Activated naive CD4-positive, alpha-beta T cell treated with Interleukin-2 at 50 U/mL for 16 hours (primary cell): ENCODE measurements around the gene ATP8B3.

Source experiments
- DNase-seq: peaks from one replicate; pipeline ENCODE4 v3.0.0-alpha.2; 2020

The ATP8B3 gene

DNA sequence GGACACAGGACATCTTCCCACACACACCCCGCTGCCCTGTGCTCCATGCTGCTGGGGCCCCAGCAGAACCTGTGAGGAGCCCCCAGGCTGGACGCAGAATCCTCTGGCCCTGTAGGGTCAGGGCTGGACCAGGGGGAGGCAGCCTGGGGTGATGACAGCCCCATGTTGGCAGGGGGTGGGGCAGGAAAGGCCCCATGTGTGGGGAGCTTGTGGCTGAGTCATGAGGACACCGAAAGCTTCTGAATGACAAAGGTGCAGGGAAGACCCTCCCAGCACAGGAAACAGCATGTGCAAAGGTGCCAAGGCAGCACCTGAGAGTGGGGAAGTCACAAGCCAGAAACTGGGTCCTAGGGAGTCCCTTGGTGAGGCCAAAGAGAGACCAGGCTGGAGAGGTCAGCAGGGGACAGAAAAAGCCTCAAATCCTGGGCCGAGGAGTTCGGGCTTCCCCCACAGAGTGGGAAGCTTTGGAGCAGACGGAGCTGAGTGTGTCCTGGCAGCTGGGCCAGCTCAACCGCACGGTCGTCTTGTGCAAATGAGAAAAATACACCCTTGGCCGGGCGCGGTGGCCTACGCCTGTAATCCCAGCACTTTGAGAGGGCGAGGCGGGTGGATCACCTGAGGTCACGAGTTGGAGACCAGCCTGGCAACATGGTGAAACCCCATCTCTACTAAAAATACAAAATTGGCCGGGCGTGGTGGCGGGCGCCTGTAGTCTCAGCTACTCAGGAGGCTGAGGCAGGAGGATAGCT is 17.5 kb downstream of the ATP8B3 start:
- no peak for DNase-seq

DNA sequence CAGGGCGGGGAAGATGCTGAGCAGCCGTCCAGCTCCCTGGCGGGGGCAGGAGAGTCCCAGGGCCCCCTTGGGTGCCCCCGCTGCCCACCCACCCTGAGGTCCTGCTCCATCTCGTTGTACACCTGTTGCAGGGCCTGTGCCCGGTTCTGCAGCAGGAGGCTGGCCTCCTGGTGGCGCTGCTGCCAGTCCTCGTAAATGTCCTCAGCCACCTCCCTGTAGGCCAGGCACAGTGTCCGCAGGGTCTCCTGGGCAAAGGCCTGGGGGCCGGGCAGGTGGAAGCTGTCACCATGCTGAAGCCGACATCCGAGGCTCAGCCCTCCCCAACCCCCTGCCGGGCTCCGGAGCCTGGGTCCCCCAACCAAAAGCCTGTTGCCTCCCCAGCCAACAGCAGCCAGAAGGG is 20.2 kb downstream of the ATP8B3 start:
- DNase-seq, result no peak

DNA sequence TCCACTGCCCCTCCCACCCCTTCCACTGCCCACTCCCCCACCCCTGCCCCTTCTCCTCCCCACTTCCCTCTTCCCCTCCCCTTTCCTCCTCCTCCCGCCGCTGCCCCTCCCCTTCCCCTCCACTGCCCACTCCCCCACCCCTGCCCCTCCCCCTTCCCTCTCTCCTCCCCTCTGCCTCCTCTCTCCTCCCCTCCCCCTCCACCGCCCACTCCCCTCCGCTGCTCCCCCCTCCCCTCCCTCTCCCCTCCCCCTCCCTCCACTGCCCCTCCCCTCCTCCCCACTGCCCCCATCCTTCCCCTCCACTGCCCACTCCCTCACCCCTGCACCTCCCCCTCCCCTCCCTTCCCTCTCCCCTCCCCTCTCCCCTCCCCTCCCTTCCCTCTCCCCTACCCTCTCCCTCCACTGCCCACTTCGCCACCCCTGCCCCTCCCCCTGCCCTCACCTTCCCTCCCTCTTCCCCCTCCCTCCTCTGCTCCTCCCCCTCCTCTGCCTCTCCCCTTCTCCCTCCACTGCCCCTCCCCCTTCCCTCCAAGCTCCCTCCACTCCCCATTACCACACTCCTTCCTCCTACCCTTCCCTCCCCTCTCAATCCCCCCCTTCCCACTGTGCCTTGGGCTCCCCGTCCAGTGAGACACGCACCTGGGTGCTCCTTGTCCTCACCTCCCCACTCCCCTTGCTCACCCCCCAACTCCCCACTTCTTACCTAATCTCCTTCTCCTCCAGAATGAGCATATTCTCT is 21.9 kb downstream of the ATP8B3 start:
- no peak for DNase-seq

DNA sequence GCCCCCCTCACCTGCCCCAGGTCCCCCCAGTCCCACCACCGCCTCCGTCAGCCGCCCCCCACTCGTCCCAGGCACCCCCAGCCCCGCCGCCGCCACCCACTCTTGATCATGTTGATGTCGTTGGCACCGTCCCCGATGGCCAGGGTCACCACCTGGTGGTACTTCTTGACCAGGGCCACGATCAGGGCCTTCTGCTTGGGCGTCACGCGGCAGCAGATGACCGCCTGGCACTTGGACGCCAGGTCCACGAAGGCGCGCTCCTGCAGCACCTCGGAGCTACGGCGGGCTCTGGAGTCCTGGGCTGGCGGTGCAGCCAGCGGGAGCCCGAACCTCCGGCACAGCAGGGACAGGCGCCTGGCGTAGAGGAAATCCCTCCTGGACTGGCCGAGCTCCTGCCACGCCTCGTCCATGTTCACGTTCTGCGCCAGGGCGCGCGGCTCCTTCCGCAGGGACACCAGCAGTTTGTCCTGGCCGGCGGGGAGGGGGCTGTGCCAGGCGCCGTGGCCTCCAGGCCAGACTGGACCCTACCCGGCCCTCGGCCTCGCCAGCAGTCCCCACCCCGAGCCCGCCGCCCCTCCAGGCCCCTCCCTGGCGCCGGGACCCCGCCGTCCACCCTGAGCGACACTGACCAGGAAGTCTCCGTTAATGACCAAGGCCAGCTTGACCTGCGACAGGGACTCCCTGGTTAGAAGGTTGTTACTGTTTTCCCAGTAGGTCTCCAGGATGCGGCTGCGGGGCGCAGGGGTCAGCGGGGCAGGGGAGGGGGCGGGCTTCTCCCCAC is 22.6 kb downstream of the ATP8B3 start:
- no peak for DNase-seq

DNA sequence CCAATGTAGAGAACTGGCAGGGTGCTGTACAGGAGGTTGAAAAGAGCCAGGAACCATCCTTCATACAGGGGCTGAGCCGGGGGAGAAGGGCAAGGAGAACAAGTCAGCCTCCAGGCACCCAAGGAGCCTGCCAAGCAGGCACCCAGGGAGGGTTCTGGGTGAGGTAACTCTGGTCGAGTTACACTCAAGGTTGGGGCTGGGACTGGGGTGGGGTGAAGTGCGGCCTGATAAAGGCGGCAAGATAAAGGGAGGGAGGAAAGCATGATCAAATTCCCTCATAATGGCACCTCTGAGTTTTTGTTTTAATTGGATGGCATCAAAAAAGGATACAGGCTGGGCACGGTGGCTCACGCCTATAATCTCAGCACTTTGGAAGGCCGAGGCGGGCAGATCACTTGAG is 25.0 kb downstream of the ATP8B3 start:
- no peak for DNase-seq

DNA sequence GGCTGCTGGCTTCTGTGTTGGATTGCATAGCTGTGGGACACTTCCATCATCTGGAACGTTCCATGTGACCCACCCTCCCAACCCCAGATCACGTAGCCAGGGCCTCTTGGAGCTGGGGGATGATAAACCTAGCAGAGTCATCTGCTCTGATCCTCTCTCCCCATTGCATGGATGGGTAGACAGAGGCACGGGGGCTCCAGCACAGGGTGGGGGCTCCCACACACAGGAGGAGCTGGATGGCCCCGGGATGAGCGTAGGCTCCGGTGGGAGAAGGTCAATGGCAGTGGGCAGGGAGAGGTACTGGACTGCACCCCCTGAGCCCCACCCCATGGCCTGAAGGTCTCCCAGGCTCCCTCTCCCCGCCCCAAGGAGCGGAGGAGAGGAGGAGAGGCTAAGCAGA is 25.4 kb downstream of the ATP8B3 start:
- no peak for DNase-seq

DNA sequence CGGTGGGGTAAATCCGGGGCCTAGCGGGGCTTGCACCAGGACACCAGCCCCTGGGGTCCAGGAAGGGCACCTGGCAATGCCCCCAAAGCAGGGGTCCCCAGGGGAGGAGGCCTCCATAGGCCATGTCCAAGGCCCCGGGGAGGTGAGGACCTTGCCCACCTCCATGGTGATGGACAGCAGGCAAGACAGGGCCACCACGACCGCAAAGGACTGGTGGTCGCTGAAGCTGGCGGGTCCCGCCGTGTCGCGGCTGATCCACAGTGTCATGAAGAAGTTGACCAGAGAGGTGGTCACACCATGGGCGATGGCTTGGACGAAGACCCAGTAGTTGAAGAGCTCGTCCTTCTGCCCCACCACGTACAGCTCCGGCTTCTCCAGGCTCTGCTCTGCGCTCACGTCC is 26.8 kb downstream of the ATP8B3 start:
- no peak for DNase-seq

DNA sequence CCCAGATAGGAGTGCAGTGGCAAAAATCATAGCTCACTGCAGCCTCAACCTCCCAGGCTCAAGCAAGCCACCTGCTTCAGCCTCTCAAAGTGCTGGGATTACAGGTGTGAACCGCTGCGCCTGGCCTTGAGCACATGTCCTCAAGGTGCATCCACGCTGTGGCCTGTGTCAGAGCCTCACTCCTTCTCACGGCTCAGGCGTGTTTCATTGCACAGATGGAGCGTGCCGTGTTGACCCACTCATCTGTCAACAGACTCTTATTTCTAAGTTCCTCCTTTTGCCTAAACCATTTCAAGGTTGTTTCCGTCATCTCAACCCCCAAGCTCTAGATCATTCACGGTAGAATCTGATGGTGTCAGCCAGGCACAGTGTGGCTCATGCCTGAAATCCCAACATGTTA is 28.2 kb downstream of the ATP8B3 start:
- DNase-seq, result no peak

DNA sequence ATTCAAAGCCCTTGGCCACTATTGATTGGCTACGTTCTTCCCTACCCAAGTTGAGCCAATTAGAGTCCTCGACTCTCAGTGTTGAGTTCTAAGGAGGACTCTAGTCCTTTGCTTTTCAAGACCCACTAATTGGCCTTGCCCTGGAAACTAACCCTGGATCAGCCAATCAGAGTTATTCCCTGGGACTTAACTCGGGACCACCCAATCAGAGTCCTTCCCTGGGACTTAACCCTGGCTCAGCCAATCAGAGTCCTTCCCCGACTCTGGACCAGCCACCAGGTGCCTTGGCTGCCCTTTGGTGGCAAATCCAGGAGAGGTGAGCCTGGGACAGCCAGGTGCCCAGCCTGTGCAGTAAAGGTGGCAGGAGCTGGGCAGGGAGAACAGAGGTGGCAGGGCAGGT is 28.7 kb downstream of the ATP8B3 start:
- DNase-seq, result no peak

DNA sequence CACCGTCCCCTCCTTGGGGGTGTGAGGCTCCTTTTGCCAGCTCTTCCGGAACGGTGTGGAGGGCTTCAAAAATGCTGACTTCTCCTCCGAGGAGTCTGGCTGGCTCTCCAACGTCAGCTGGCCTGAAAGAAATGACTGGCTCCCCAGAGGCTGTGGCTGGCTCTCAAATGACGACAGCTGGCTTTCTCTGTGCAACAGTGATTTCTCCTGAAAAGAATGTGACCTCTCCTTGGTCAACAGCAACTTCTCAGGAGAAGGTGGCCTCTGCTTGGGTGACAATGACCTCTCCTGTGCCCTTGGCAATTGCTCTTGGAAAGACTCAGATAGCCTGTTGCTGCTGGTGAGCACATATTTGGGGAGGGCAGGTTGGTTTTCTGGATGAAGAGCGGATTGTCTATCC is 29.6 kb downstream of the ATP8B3 start:
- no peak for DNase-seq

DNA sequence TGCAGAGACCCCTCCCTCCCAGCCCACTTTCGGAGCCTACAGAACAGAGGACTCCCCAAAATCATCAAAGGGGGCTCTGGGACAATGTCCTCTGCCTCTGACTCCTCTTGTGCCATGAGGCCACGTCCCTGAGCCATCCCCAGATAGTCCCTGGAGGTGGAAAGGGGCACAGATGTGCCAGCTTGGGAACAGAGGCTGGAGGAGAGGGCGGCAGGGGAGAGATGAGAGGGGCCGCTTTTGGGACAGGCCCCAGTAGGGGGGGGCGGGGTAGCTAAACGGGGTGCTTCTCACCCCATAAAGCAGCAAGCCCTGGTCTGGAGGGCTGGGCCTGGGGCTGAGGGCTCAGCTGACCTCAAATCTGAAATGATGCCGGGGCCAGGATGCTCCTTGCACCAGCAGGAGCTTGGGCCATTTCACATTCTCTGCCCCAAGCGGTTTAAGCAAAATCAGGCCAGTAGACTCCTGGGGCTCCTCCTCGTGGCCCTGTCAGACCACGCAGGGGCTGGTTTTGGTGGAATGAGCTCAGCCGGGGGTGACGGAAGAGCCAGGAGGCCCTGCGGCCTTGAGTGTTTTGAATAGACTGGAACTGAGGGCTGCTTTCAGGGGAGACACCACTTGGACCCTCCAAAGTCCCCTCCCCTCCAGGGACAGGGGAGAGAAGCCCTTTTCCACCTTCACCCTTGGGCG is 31.7 kb downstream of the ATP8B3 start:
- DNase-seq, result no peak

DNA sequence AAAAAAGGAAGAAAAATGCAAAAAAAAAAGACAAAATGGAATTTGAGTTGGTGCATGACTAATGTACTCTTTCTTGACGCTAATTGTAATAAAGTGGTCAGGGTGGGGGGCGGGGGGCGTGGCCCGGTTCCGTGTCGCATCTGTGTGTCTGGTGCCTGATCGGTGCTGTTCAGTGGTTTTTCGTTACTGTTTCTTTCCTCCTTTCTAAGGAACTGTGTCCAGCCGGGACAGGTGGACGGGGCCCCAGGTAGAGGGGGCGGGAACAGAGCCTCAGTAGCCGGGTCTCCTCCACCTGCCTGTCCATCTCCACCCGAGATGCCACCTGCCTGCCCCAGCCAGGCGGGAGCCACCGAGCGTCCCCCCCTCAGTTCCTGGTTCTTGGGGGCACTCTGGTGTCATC is 32.5 kb downstream of the ATP8B3 start:
- no peak for DNase-seq

DNA sequence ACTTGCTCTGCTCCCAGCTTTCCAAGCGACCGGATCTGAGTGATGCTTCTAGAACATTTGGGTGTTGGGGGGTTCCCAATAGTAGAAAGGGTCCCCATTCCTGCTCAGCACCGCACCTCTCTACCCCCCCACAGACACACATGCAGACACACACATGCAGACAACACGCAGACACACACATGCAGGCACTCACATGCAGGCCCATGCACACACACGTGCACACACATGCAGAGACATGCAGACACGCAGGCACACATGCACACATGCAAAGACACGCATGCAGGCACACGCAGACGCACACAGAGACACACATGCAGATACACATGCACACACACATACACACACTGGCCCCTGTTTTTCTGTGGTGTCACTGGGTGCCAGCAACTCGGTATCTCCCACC is 34.9 kb downstream of the ATP8B3 start:
- no peak for DNase-seq

DNA sequence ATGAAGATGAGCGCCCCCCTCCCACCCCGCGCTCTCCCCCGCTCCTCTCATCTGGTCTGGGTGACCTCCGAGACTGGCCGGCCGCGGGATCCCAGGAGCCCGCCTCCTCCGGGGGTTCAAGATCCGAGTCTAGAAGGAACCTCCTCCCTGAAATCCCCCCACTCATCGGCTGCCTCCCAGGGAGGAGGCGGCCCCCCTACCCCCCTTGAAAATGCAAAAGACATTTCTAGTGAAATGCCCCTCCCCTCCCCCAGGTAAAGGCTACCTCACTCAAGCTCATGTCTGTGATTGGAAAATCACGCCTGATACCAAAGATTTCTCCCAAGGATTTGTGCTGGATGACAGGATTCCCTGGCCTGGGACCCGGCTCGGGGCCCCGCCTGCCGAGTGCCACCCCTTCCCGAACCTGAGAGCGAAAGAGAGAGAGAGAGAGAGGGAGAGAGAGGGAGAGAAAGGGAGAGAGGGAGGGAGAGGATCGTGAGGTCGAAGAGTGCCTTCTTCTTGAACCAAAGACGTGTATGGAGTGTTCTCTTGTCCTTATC is 35.4 kb downstream of the ATP8B3 start:
- DNase-seq, result no peak

DNA sequence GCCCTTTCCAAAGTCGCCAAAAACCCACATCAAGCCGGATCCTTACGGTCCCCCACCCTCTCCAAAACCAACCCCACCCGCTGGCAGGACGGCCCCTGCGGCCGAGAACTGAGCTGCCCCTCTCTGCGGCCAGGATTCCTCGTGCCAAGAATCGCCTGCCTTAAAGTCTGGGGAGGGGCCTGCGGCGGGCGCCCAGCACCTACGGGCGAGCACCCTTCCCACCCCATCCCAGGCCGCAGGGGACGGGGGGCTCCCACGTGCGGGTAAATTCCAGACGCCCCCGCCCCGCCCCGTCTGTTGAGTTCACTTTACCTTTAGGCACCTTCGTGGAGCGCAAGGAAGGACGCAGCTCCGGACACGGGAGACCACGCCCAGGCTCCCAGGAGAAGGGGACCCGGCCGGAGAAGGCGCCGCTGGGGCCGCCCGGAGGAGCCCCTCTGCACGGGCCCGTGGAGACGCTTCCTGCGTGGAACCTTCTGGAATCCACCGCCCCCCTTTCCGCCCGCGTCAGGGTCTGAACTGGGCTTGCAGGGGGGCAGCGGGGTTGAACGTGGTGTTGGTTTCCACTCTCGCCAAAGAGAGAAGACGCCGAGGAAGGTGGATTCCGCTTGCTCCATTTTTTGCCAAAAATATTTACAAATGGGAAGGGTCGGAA is 36.0 kb downstream of the ATP8B3 start:
- DNase-seq, result no peak

DNA sequence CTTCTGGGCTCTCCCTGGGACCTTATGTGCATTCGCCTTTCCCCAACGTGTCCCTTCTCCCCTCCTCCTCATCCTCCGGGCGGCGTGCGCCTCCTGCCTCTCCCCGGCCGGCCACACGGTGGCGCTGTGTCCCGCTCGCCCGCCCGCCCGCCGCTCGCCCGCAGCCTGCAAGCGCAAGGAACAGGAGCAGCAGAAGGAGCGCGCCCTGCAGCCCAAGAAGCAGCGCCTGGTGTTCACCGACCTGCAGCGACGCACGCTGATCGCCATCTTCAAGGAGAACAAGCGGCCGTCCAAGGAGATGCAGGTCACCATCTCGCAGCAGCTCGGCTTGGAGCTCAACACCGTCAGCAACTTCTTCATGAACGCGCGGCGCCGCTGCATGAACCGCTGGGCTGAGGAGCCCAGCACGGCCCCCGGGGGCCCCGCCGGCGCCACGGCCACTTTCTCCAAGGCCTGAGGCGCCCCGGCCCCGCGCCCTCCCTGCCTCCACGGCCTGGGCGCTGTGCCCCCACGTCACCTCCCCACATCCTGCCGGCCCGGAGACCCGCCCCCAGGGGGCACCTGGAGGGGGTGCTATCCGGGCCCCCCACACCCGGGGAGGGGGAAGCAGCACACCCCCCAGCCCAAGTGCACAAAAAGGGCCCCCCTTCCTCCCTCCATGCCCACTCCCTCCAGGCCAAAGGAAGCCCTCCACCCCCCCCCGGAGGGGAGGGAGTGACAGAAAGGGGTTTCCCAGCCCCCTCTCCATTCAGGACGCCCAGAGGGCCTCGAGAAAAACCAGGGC is 36.9 kb downstream of the ATP8B3 start:
- DNase-seq, result no peak

DNA sequence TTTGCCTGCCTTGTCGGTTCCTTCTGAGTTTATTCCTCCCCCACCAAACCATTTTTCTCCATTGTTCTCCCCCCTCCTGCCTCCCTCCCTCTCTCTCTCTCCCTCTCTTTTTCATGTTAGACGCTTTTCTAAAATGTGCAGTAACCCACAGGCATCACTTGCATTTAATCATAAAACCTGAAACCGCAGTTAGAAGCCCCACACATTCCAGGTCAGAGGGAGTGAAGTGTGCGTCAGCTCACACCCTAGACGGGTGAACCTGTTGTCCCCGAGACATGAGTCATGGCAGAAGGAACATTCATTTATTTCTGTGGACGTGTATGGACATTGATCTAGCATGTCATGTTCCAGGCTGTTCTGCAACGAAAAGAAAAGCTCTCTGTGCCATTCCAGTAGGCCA is 38.9 kb downstream of the ATP8B3 start:
- DNase-seq, result no peak

DNA sequence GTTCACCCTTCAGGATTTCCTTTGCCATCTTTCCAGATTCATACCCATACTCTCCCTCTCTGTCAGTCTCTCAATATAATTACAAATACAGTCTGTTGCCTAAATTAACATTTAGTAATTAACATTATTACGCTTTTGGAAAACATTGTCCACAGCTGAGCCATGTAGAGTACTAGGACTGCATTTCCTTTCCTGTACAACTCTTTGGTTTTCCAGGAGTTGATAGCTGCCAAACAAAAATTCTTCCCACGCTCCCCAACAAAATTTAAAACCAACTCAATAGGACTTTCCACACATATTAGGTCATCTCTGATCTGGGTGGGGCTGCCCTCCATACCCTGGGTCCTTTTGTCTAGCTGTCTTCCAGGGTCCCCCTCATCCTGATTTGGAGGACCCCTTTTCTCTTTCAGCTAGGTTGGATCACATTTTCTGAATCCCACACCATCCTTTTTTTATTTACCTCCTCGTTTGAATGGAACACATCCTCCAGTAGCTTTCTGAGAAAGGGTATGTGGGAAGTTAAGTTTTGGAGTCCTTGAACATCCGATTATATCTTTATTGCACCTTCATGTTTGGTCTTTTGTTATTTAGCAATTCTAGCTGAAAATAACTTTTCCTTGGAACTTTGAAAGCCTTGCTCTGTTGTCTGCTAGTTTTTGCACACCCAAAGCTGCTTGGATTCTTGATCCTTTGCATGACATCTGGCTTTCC is 41.1 kb downstream of the ATP8B3 start:
- DNase-seq, result no peak

DNA sequence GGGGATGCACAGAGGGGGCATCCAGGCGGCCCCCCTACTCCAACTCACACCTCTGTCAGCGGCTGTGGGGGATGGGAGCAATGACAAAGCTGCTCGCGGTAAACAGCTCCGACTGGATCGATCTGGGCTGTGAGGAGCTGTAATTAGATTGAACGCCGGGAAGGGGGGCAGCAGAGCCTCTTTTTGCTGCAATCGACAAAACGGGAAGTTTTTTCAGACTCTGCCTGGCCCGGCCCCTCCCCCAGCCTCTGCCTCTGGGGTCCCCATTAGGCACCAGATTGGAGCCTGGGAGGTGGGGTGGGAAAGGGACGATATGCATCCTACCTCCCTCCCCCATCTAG is 42.5 kb downstream of the ATP8B3 start:
- no peak for DNase-seq

DNA sequence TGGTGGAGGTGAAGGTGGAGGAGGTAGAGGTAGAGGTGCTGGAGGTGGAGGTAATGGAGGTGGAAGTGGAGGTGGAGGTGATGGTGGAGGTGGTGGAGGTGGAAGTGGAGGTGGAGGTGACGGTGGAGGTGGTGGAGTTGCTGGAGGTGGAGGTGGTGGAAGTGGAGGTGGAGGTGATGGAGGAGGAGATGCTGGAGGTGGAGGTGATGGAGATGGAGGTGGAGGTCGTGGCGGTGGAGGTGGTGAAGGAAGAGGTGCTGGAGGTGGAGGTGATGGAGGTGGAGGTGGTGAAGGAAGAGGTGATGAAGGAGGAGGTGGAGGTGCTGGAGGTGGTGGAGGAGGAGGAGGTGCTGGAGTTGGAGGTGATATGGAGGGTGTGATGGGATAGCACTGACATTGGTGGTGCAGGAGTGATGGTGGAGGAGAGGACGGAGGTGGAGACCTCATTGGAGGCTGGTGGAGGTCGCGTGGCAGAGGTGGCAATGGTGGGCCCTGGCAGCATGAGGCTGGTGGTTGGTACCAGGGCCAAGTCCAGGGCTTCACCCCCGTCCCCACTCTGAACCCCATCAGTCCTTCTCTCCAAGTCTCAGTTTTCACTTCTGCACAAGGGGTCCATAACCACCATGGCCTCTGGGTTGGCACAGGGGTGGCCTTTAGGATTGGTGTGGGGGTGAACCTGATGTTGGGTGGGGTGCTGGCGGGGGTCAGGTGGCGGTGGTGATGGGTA is 43.0 kb downstream of the ATP8B3 start:
- DNase-seq, result no peak
